CD4-positive, alpha-beta memory T cell (primary cell): Measurements from ENCODE around the gene TARS2. TPM values are rescaled to one million over a fixed set of nuclear protein-coding genes. Genes with fewer than 3 reads are reported as not detected.

ENCODE experiments used
- CTCF ChIA-PET: fragments of 350-600 bp; sonication (Branson Sonifier 250); formaldehyde crosslinking; loops from one replicate; lab custom pipeline; 2021; ENCODE audit warnings: inconsistent platforms; ENCODE audit not compliant: partially characterized antibody; lab: Charles Lee
- POLR2A ChIA-PET: fragments of 350-600 bp; sonication (Branson Sonifier 250); formaldehyde crosslinking; loops from one replicate; lab custom pipeline; 2021; ENCODE audit not compliant: partially characterized antibody; lab: Charles Lee
- DNase-seq, 5 donors: peaks; one replicate each; pipeline versions ENCODE4 v3.0.0 to v3.0.0-alpha.2; 2020 to 2022; ENCODE audit warnings: mixed read lengths in 1 of 5
- H3K27ac ChIP-seq: one replicate; pipeline ENCODE4 v1.7.0; 2013; ENCODE audit warnings: low read depth, low read length
- H3K27me3 ChIP-seq: 2 replicates; pipeline ENCODE4 v1.7.0; 2013; ENCODE audit warnings: mild to moderate bottlenecking, low read length, moderate library complexity; ENCODE audit not compliant: insufficient read depth
- H3K36me3 ChIP-seq: 2 replicates; pipeline ENCODE4 v1.7.0; 2013; ENCODE audit warnings: mild to moderate bottlenecking, low read length, moderate library complexity; ENCODE audit not compliant: insufficient read depth
- H3K4me1 ChIP-seq: 2 replicates; pipeline ENCODE4 v1.7.0; 2013; ENCODE audit warnings: mild to moderate bottlenecking, low read length, moderate library complexity; ENCODE audit not compliant: insufficient read depth
- H3K4me3 ChIP-seq, 2 donors: one replicate each; pipeline ENCODE4 v1.7.0; 2013; ENCODE audit warnings: low read length in 2 of 2, mild to moderate bottlenecking in 1 of 2
- H3K9me3 ChIP-seq, 2 donors: one replicate each; pipeline ENCODE4 v1.7.0; 2013; ENCODE audit warnings: low read length in 2 of 2, control low read depth in 1 of 2; ENCODE audit not compliant: control insufficient read depth in 1 of 2
- H3K27ac Mint-ChIP-seq, 7 donors: one replicate each; pipeline ENCODE4 v1.8.0; 2020 to 2021; ENCODE audit warnings: mixed read lengths in 7 of 7, mild to moderate bottlenecking in 6 of 7, inconsistent platforms in 3 of 7, moderate library complexity in 3 of 7
- H3K27me3 Mint-ChIP-seq, 2 donors: one replicate each; pipeline ENCODE4 v1.8.0; 2020 to 2021; ENCODE audit warnings: mixed read lengths in 2 of 2
- H3K36me3 Mint-ChIP-seq, 2 donors: one replicate each; pipeline ENCODE4 v1.8.0; 2020 to 2021; ENCODE audit warnings: mixed read lengths in 2 of 2, inconsistent platforms in 1 of 2, mild to moderate bottlenecking in 1 of 2
- H3K4me1 Mint-ChIP-seq, 4 donors: one replicate each; pipeline ENCODE4 v1.8.0; 2020 to 2021; ENCODE audit warnings: mixed read lengths in 4 of 4, mild to moderate bottlenecking in 1 of 4
- H3K4me3 Mint-ChIP-seq, 8 donors: one replicate each; pipeline ENCODE4 v1.8.0; 2020 to 2021; ENCODE audit warnings: mixed read lengths in 8 of 8, mild to moderate bottlenecking in 7 of 8, moderate library complexity in 6 of 8, inconsistent platforms in 3 of 8
- H3K9me3 Mint-ChIP-seq, 8 donors: one replicate each; pipeline ENCODE4 v1.8.0; 2020 to 2021; ENCODE audit warnings: mixed read lengths in 8 of 8, mild to moderate bottlenecking in 5 of 8, inconsistent platforms in 3 of 8, moderate library complexity in 1 of 8
- intact Hi-C: fragments of 100-400 bp; cut with micrococcal nuclease; formaldehyde crosslinking; loops from one replicate; pipeline ENCODE4 v1.15.1; 2023
- polyA plus RNA-seq, 2 donors: library from polyadenylated mRNA; unstranded; fragments of 300-500 nt; fragmentation: Illumina TruSeq; gene quantifications; one replicate each; pipeline ENCODE4 v1.2.3, GENCODE V29; 2021
- total RNA-seq, 2 experiments: library from RNA; stranded (reverse); gene quantifications; one replicate each; pipeline ENCODE4 v1.2.3, GENCODE V29; 2021

The TARS2 gene
- total and polyA plus RNA-seq, 4 experiments from 2014 or later = 23.5 to 35.4 (median 29.3) TPM

DNA sequence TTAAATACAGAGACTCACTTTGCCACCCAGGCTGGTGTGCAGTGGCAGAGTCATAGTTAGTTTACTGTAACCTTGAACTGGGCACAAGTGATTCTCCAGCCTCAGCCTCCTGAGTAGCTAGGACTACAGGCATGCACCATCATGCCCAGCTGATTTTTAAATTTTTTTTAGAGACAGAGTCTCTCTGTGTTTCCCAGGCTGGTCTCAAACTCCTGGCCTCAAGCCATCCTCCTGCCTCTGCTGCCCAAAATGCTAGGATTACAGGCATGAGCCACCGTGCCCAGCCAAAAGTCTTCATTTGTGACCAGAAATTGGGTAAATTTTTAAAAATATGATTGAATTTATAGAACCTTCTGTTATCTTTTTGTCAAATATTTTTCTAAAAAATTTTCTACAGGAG, 17.9 kb upstream of the TARS2 start:
- Histone ChIP-seq H3K27me3 (no peaks in the 10 kb centered on the region), H3K27ac (no peak overlapping the region), H3K9me3 (no peaks in the 10 kb centered on the region), H3K4me1 (no peaks in the 10 kb centered on the region), H3K36me3 (peaks cover 56% of the 10 kb centered on the region), H3K4me3 (no peak overlapping the region)
- POLR2A ChIA-PET = no interaction called here
- H3K9me3 Mint-ChIP-seq = no peaks in the 10 kb centered on the region
- no peak overlapping the region for H3K4me3 Mint-ChIP-seq
- peaks cover 41 to 61% of the 10 kb centered on the region in 2 donors for H3K36me3 Mint-ChIP-seq
- H3K4me1 Mint-ChIP-seq = peaks cover 0 to 5% (median 3%) of the 10 kb centered on the region in 4 donors
- no peak for DNase-seq
- no peaks in the 10 kb centered on the region for H3K27me3 Mint-ChIP-seq
- CTCF ChIA-PET = interaction anchor here (0.6 to 0.7 kb wide), 2 partner anchors 91 to 600 kb away, joined by 3 read pairs; no protein-coding TSS in a partner anchor
- H3K27ac Mint-ChIP-seq = no peak overlapping the region
- intact Hi-C loops = loop anchor here (10.0 kb wide), 1 partner anchor 506 kb away; the partner anchor contains the start of gene CERS2

DNA sequence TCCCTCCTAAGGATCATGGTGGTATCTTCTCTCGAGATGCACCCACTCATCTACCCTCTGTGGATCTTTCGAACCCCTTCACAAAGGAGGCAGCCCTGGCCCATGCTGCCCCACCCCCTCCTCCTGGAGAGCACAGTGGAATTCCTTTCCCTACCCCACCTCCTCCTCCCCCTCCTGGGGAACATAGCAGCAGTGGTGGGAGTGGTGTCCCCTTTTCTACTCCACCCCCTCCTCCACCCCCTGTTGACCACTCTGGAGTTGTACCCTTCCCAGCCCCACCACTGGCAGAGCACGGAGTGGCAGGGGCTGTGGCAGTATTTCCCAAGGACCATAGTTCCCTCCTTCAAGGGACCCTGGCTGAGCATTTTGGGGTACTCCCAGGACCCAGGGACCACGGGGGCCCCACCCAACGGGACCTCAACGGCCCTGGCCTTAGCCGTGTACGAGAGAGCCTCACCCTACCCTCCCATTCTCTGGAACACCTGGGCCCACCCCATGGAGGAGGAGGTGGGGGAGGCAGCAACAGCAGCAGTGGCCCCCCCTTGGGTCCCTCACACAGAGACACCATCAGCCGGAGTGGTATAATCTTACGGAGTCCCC, 14.5 kb upstream of the TARS2 start:
- DNase-seq = no peak
- Mint-ChIP-seq H3K9me3 (no peaks in the 10 kb centered on the region), H3K4me3 (no peak overlapping the region), H3K27ac (no peak overlapping the region), H3K27me3 (no peaks in the 10 kb centered on the region), H3K36me3 (peaks cover 27 to 48% of the 10 kb centered on the region in 2 donors), H3K4me1 (peaks cover 0 to 2% (median 0%) of the 10 kb centered on the region in 4 donors)
- H3K9me3 ChIP-seq = no peaks in the 10 kb centered on the region
- H3K27ac ChIP-seq = no peak overlapping the region
- intact Hi-C loops = no loop called here
- H3K36me3 ChIP-seq = peaks cover 39% of the 10 kb centered on the region
- no peaks in the 10 kb centered on the region for H3K27me3 ChIP-seq
- CTCF ChIA-PET = no interaction called here
- no peak overlapping the region for H3K4me3 ChIP-seq
- no peaks in the 10 kb centered on the region for H3K4me1 ChIP-seq
- POLR2A ChIA-PET = no interaction called here

DNA sequence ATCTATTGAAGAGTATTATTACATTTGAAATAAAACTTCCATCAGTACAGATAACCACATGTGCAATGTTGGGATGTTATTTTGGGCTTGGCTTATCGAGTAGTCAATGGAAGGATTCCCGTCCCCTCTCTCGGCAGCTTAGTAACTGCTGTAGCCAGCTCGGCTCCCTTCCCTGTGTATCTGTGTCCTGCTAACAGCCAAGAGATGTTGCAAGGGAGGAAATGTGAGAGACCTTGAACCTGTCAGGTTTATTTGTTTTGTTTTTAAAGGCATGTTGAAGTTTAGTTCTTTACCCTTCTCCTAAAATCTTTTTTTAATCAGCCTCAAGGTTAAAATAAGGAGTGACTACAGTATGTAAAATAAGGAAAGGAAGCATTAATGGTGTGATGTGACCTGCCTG, 13.6 kb upstream of the TARS2 start:
- POLR2A ChIA-PET = no interaction called here
- Mint-ChIP-seq H3K4me3 (no peak overlapping the region), H3K27ac (peak overlapping the region in 2 of 7 donors; percentile 62 to 70), H3K4me1 (peaks cover 0 to 4% (median 0%) of the 10 kb centered on the region in 4 donors), H3K9me3 (no peaks in the 10 kb centered on the region), H3K36me3 (peaks cover 27 to 47% of the 10 kb centered on the region in 2 donors), H3K27me3 (no peaks in the 10 kb centered on the region)
- Histone ChIP-seq H3K27me3 (no peaks in the 10 kb centered on the region), H3K4me3 (no peak overlapping the region), H3K27ac (no peak overlapping the region), H3K36me3 (peaks cover 38% of the 10 kb centered on the region), H3K4me1 (no peaks in the 10 kb centered on the region), H3K9me3 (no peaks in the 10 kb centered on the region)
- CTCF ChIA-PET = no interaction called here
- no peak for DNase-seq
- intact Hi-C loops = no loop called here

DNA sequence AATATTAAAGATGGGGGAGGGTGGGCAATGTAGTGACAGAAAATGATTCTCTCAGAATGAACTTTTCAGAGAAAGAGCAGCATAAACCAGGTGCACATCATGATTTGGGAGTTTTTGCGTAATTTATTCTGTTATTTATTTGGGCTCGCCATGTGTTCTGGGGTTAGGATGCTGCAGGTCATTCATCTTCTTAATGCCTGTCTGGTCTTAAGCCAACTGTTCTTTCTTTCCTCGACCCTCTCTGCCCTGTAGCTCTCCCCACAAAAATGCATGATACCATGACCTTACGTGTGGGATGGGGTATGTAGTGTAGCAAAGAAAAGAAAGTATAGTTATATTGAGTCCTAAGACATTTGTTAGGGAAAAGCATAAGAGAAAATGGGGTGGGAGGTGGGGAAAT, 12.3 kb upstream of the TARS2 start:
- Histone ChIP-seq H3K4me3 (no peak overlapping the region), H3K9me3 (no peaks in the 10 kb centered on the region), H3K27me3 (no peaks in the 10 kb centered on the region), H3K36me3 (peaks cover 33% of the 10 kb centered on the region), H3K27ac (no peak overlapping the region), H3K4me1 (no peaks in the 10 kb centered on the region)
- CTCF ChIA-PET = interaction anchor here (1.0 kb wide), 1 partner anchor 30 kb away, joined by 3 read pairs; no protein-coding TSS in a partner anchor
- no peaks in the 10 kb centered on the region for H3K9me3 Mint-ChIP-seq
- no peak for DNase-seq
- POLR2A ChIA-PET = no interaction called here
- no peaks in the 10 kb centered on the region for H3K27me3 Mint-ChIP-seq
- no peak overlapping the region for H3K4me3 Mint-ChIP-seq
- intact Hi-C loops = no loop called here
- peaks cover 27 to 43% of the 10 kb centered on the region in 2 donors for H3K36me3 Mint-ChIP-seq
- H3K27ac Mint-ChIP-seq = peak overlapping the region in 3 of 7 donors; percentile 13 to 46 (median 46)
- H3K4me1 Mint-ChIP-seq = peaks cover 0 to 6% (median 0%) of the 10 kb centered on the region in 4 donors

DNA sequence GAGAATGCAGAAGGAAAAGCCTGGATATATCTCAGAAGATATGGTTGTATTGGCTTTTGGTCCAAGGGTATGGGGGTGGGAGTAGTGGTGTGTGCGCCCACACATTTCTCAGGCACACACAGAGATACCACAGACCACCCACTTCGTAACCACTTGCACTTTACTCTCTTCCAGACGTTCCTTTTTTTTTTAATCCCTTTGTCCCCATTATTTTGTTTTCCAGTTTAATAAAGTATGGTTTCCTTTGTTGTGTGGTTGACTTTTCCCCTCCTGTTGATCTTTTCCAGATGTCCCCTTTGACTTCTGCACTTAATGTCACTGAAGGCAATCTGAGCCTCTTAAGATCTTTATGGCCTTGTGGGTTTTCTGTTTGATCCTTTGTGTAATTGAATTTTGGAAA, 10.5 kb upstream of the TARS2 start:
- Mint-ChIP-seq H3K9me3 (no peaks in the 10 kb centered on the region), H3K4me1 (peaks cover 0 to 6% (median 0%) of the 10 kb centered on the region in 4 donors), H3K27ac (peak overlapping the region in 4 of 7 donors; percentile 0 to 17 (median 11)), H3K27me3 (no peaks in the 10 kb centered on the region), H3K4me3 (no peak overlapping the region), H3K36me3 (peaks cover 8 to 25% of the 10 kb centered on the region in 2 donors)
- Histone ChIP-seq H3K36me3 (peaks cover 15% of the 10 kb centered on the region), H3K4me3 (no peak overlapping the region), H3K4me1 (no peaks in the 10 kb centered on the region), H3K27me3 (no peaks in the 10 kb centered on the region), H3K9me3 (no peaks in the 10 kb centered on the region), H3K27ac (no peak overlapping the region)
- DNase-seq = no peak
- CTCF ChIA-PET = interaction anchor here (1.2 kb wide), 1 partner anchor 12 kb away, joined by 3 read pairs; no protein-coding TSS in a partner anchor
- POLR2A ChIA-PET = no interaction called here
- intact Hi-C loops = no loop called here

DNA sequence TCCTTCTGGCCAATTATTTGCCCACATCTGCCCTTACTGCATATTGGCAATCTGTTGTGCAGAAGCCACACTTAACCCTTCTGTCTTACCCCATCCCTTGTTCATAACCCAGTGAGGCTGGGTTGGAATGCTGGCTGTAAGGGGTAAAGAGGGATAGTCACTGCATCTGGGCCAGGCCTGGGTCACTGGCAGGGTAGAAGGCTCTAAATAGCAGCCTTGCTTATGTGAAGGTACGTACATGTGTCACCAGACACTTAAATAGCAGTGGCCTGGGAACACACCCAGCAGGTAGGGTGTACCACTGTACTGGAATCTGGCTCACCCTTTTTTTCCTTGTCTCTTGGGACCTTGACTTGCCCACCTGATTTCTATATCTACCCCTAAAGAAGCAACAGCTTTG, 9.9 kb upstream of the TARS2 start:
- H3K4me3 ChIP-seq = no peak overlapping the region
- H3K36me3 Mint-ChIP-seq = peaks cover 2 to 19% of the 10 kb centered on the region in 2 donors
- no peaks in the 10 kb centered on the region for H3K27me3 Mint-ChIP-seq
- H3K4me3 Mint-ChIP-seq = no peak overlapping the region
- CTCF ChIA-PET = no interaction called here
- H3K27ac Mint-ChIP-seq = peak overlapping the region in 5 of 7 donors; percentile 29 to 77 (median 73)
- no peak overlapping the region for H3K27ac ChIP-seq
- H3K27me3 ChIP-seq = no peaks in the 10 kb centered on the region
- no peaks in the 10 kb centered on the region for H3K9me3 Mint-ChIP-seq
- peaks cover 0 to 6% (median 0%) of the 10 kb centered on the region in 4 donors for H3K4me1 Mint-ChIP-seq
- no peaks in the 10 kb centered on the region for H3K4me1 ChIP-seq
- DNase-seq = no peak
- H3K36me3 ChIP-seq = peaks cover 9% of the 10 kb centered on the region
- intact Hi-C loops = no loop called here
- H3K9me3 ChIP-seq = no peaks in the 10 kb centered on the region
- POLR2A ChIA-PET = interaction anchor here (0.8 kb wide), 1 partner anchor 11 kb away, joined by 6 read pairs; no protein-coding TSS in a partner anchor

DNA sequence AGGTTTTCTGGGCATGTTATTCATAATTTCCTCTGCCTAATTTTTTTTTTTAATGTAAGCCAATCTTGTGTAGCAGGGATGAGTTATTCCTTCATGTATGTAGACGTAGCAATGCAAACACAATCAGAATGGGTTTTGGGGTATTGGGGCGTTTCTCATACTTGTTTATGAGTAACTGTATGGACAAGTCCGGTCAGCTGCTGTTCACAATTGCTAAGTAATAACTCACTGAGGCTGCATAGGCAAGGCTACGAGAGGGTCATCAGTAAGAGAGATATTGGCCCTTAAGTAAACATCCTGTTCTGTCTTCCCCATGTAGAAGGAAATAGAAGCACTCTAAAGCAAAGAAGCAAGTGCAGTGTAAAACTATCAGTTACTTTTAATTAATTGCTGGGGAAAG, 9.5 kb upstream of the TARS2 start:
- H3K4me3 ChIP-seq = no peak overlapping the region
- Mint-ChIP-seq H3K4me1 (peaks cover 0 to 6% (median 0%) of the 10 kb centered on the region in 4 donors), H3K27me3 (no peaks in the 10 kb centered on the region), H3K27ac (peak overlapping the region in 5 of 7 donors; percentile 5 to 77 (median 73)), H3K36me3 (peaks cover 0 to 15% of the 10 kb centered on the region in 2 donors), H3K9me3 (no peaks in the 10 kb centered on the region), H3K4me3 (no peak overlapping the region)
- DNase-seq = no peak
- intact Hi-C loops = no loop called here
- no peaks in the 10 kb centered on the region for H3K27me3 ChIP-seq
- peaks cover 5% of the 10 kb centered on the region for H3K36me3 ChIP-seq
- H3K9me3 ChIP-seq = no peaks in the 10 kb centered on the region
- no peaks in the 10 kb centered on the region for H3K4me1 ChIP-seq
- CTCF ChIA-PET = no interaction called here
- no peak overlapping the region for H3K27ac ChIP-seq
- POLR2A ChIA-PET = interaction anchor here (0.8 kb wide), 1 partner anchor 10 kb away, joined by 6 read pairs; no protein-coding TSS in a partner anchor
